ENCODE measurements around the gene IL1A.

DNA sequence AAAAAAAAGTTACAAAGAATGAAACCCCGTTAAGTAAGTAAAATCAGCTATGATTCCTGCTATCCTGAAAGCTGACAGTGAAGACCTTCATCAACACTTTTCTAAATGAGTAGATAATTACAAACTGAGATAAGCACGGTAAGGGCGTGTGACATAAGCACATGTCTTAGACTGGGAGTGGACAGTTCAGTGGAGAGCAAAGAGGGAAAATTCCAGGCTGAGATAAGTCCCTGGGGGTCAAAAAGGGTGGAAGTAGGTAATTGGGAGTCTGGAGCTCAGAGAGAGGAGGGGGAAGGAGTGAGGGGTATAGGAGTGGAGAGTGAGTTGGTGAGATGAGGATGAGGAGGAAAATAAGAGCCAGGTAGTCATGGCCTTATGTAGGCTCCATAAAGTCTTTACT, 4.4 kb upstream of the IL1A start:
- TF ChIP-seq, protein P1, sequence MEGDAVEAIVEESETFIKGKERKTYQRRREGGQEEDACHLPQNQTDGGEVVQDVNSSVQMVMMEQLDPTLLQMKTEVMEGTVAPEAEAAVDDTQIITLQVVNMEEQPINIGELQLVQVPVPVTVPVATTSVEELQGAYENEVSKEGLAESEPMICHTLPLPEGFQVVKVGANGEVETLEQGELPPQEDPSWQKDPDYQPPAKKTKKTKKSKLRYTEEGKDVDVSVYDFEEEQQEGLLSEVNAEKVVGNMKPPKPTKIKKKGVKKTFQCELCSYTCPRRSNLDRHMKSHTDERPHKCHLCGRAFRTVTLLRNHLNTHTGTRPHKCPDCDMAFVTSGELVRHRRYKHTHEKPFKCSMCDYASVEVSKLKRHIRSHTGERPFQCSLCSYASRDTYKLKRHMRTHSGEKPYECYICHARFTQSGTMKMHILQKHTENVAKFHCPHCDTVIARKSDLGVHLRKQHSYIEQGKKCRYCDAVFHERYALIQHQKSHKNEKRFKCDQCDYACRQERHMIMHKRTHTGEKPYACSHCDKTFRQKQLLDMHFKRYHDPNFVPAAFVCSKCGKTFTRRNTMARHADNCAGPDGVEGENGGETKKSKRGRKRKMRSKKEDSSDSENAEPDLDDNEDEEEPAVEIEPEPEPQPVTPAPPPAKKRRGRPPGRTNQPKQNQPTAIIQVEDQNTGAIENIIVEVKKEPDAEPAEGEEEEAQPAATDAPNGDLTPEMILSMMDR (IDR thresholded peaks at IDR 0.05; ENCODE audit: extremely low read depth in 1 of 2, insufficient read depth in 1 of 2, low read depth in 1 of 2, low read length in 2 of 2): no peak
- TF ChIP-seq EZH2 (IDR thresholded peaks at IDR 0.05; ENCODE audit: borderline replicate concordance, low read depth, low read length, severe bottlenecking) (no peak), POLR2AphosphoS5 (IDR thresholded peaks at IDR 0.05; ENCODE audit: insufficient read depth, low read depth, low read length) (no peak), JUN (IDR thresholded peaks at IDR 0.05; ENCODE audit: borderline replicate concordance, insufficient read depth, insufficient read length, low read depth) (no peak), POLR2A (IDR thresholded peaks at IDR 0.05; ENCODE audit: low read depth, low read length) (no peak), GATA2 (IDR thresholded peaks at IDR 0.05; ENCODE audit: insufficient read depth, insufficient read length, low read depth, low read length) (no peak), MYC (IDR thresholded peaks at IDR 0.05; ENCODE audit: low read depth, low read length) (no peak), FOS (IDR thresholded peaks at IDR 0.05; ENCODE audit: borderline replicate concordance, insufficient read depth, low read length) (no peak)
- TF ChIP-seq, protein P2, sequence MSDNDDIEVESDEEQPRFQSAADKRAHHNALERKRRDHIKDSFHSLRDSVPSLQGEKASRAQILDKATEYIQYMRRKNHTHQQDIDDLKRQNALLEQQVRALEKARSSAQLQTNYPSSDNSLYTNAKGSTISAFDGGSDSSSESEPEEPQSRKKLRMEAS (IDR thresholded peaks at IDR 0.05; ENCODE audit: insufficient read depth, insufficient read length): no peak

All from endothelial cell of umbilical vein (primary cell).